NOMO-1 treated with dmso at 0.1 percent for 144 hours (cell line): ENCODE measurements around the gene PHACTR1.

Experiments used
- DNase-seq: peaks from one replicate; lab custom pipeline; 2025; ENCODE audit not compliant: unreplicated experiment; lab: John Stamatoyannopoulos, UW

PHACTR1 gene

GRCh38 chr6:13275435-13275989, 558.9 kb downstream of the PHACTR1 start:
- no peak for DNase-seq

- no peak for DNase-seq
Measured at GRCh38 chr6:13277231-13277630, 560.7 kb downstream of the PHACTR1 start.

GRCh38 chr6:13278164-13278563, 561.6 kb downstream of the PHACTR1 start:
- no peak for DNase-seq

- no peak for DNase-seq
Measured at GRCh38 chr6:13278991-13279390, 562.4 kb downstream of the PHACTR1 start.

- DNase-seq = no peak
Measured at GRCh38 chr6:13280254-13280653, 563.7 kb downstream of the PHACTR1 start.

GRCh38 chr6:13281686-13282085, 565.1 kb downstream of the PHACTR1 start:
- DNase-seq = no peak

GRCh38 chr6:13282393-13283069, 566.0 kb downstream of the PHACTR1 start:
- no peak for DNase-seq

- DNase-seq = no peak
Measured at GRCh38 chr6:13283331-13283730, 566.8 kb downstream of the PHACTR1 start.

GRCh38 chr6:13284646-13285045, 568.1 kb downstream of the PHACTR1 start:
- no peak for DNase-seq

GRCh38 chr6:13285705-13286104, 569.1 kb downstream of the PHACTR1 start:
- DNase-seq = no peak

- DNase-seq = no peak
Measured at GRCh38 chr6:13286181-13286580, 569.6 kb downstream of the PHACTR1 start.

GRCh38 chr6:13287104-13287503, 570.5 kb downstream of the PHACTR1 start:
- DNase-seq = no peak

- DNase-seq = no peak
Measured at GRCh38 chr6:13288481-13288880, 571.9 kb downstream of the PHACTR1 start.

- no peak for DNase-seq
Measured at GRCh38 chr6:13288969-13289391, 572.4 kb downstream of the PHACTR1 start.

GRCh38 chr6:13289789-13290318, 573.3 kb downstream of the PHACTR1 start:
- no peak for DNase-seq

- no peak for DNase-seq
Measured at GRCh38 chr6:13290335-13290734, 573.8 kb downstream of the PHACTR1 start.

GRCh38 chr6:13292774-13293173, 576.2 kb downstream of the PHACTR1 start:
- DNase-seq = no peak

GRCh38 chr6:13294499-13295069, 578.0 kb downstream of the PHACTR1 start:
- DNase-seq = no peak

GRCh38 chr6:13295576-13295975, 579.0 kb downstream of the PHACTR1 start:
- DNase-seq = no peak

GRCh38 chr6:13296536-13296997, 580.0 kb downstream of the PHACTR1 start:
- DNase-seq = no peak

- DNase-seq = no peak
Measured at GRCh38 chr6:13297391-13297790, 580.8 kb downstream of the PHACTR1 start.

- DNase-seq = no peak
Measured at GRCh38 chr6:13298446-13298845, 581.9 kb downstream of the PHACTR1 start.
